HCT116 (cell line): ENCODE measurements around the gene LAPTM4A. TPM values are rescaled to one million over a fixed set of nuclear protein-coding genes. Genes with fewer than 3 reads are reported as not detected.

Experiments used
- ATAC-seq: fragments of 200-7000 bp; cut with Tn5 transposase; 2 replicates; pipeline ENCODE4 v1.9.1; 2020; ENCODE audit warnings: mild to moderate bottlenecking, moderate library complexity
- Bru-seq: library from RNA; stranded (reverse); fragments of 400-500 nt; gene quantifications from one replicate; lab custom pipeline; 2021; lab: Mats Ljungman, UMichigan
- BruChase-seq, 2 experiments: library from RNA; stranded (reverse); fragments of 400-500 nt; gene quantifications; one replicate each; lab custom pipeline; 2021; lab: Mats Ljungman, UMichigan
- BruUV-seq: library from RNA; stranded (reverse); fragments of 400-500 nt; replicated peaks from 2 replicates; lab custom pipeline; 2021; lab: Mats Ljungman, UMichigan
- CTCF ChIA-PET: fragments of 300-600 bp; sonication (Branson Sonifier 250); formaldehyde crosslinking; loops from one replicate; lab custom pipeline; 2021; ENCODE audit warnings: antibody characterized with exemption; lab: Charles Lee
- POLR2A ChIA-PET: fragments of 300-600, 350-600 bp; sonication (Branson Sonifier 250); formaldehyde crosslinking; loops from one replicate; lab custom pipeline; 2021; ENCODE audit warnings: antibody characterized with exemption; lab: Charles Lee
- RAD21 ChIA-PET, 2 experiments: fragments of 300-600 bp; sonication (Branson Sonifier 250); formaldehyde crosslinking; loops; one replicate each; lab custom pipeline; 2023; ENCODE audit warnings: low total read pairs in 2 of 2; ENCODE audit not compliant: uncharacterized antibody in 2 of 2, unreplicated experiment in 2 of 2, low non-redundant PET in 1 of 2; lab: Charles Lee
- DNase-seq: peaks from one replicate; pipeline ENCODE4 v3.0.0-alpha.2; 2010; ENCODE audit warnings: low read depth, low spot score
- H2AFZ ChIP-seq: fragments of 200-600 bp; shearing (Covaris generic), sonication (generic); 2 replicates; pipeline ENCODE4 v1.6.1; 2017; ENCODE audit warnings: low read depth, mixed run types, mixed read lengths, antibody characterized with exemption, low read length; ENCODE audit not compliant: poor library complexity, severe bottlenecking
- H3K27ac ChIP-seq: 2 replicates; pipeline ENCODE4 v1.5.1; 2012; ENCODE audit warnings: low read depth, low read length
- H3K27me3 ChIP-seq: fragments of 200-600 bp; sonication (generic); 2 replicates; pipeline ENCODE4 v1.6.1; 2016; ENCODE audit warnings: mixed run types, low read length, mixed read lengths; ENCODE audit not compliant: insufficient read depth
- H3K36me3 ChIP-seq, 2 experiments: fragments of 200-500 bp in 1 of 2; fragments of 200-600 bp in 1 of 2; sonication (Bioruptor generic) in 1 of 2; sonication (generic) in 1 of 2; 2 replicates each; pipeline versions ENCODE4 v1.5.1 to v1.6.1; 2014 to 2016; ENCODE audit warnings: low read length in 2 of 2, inconsistent platforms in 1 of 2, mixed read lengths in 1 of 2, mixed run types in 1 of 2; ENCODE audit not compliant: insufficient read depth in 2 of 2, control insufficient read depth in 1 of 2
- H3K4me1 ChIP-seq, 2 experiments: fragments of 200-600 bp in 1 of 2; sonication (generic) in 1 of 2; 2 replicates each; pipeline versions ENCODE4 v1.5.1 to v1.6.1; 2012 to 2017; ENCODE audit warnings: low read length in 2 of 2, inconsistent platforms in 1 of 2, mild to moderate bottlenecking in 1 of 2, mixed read lengths in 1 of 2, mixed run types in 1 of 2, moderate library complexity in 1 of 2; ENCODE audit not compliant: insufficient read depth in 2 of 2, control insufficient read depth in 1 of 2
- H3K4me2 ChIP-seq: fragments of 200-600 bp; sonication (generic); 2 replicates; pipeline ENCODE4 v1.6.1; 2017; ENCODE audit warnings: mixed run types, low read length, mixed read lengths
- H3K4me3 ChIP-seq, 2 experiments: fragments of 200-600 bp in 1 of 2; sonication (generic) in 1 of 2; replicated peaks in 1 of 2; 2 replicates each; pipeline ENCODE4 v1.5.1; 2011 to 2016; ENCODE audit warnings: low read length in 2 of 2, control low read depth in 1 of 2, low read depth in 1 of 2, mild to moderate bottlenecking in 1 of 2, mixed read lengths in 1 of 2, mixed run types in 1 of 2
- H3K79me2 ChIP-seq: fragments of 200-600 bp; sonication (generic); 2 replicates; pipeline ENCODE4 v1.6.1; 2017; ENCODE audit warnings: mild to moderate bottlenecking, mixed run types, low read length, moderate library complexity, mixed read lengths; ENCODE audit not compliant: insufficient read depth
- H3K9ac ChIP-seq: fragments of 200-600 bp; sonication (generic); 2 replicates; pipeline ENCODE4 v1.6.1; 2016; ENCODE audit warnings: low read length, mixed read lengths
- H3K9me2 ChIP-seq: fragments of 200-600 bp; sonication (generic), shearing (Covaris generic); 2 replicates; pipeline ENCODE4 v1.6.1; 2017; ENCODE audit warnings: mixed run types, mild to moderate bottlenecking, moderate library complexity; ENCODE audit not compliant: insufficient read depth
- H3K9me3 ChIP-seq, 2 experiments: fragments of 200-500 bp in 1 of 2; fragments of 200-600 bp in 1 of 2; sonication (Bioruptor generic) in 1 of 2; sonication (generic) in 1 of 2; 2 replicates each; pipeline ENCODE4 v1.6.1; 2014 to 2017; ENCODE audit warnings: low read length in 2 of 2, mixed read lengths in 2 of 2, inconsistent platforms in 1 of 2, low read depth in 1 of 2, mild to moderate bottlenecking in 1 of 2, mixed run types in 1 of 2, moderate library complexity in 1 of 2; ENCODE audit not compliant: control insufficient read depth in 1 of 2, insufficient read depth in 1 of 2
- H4K20me1 ChIP-seq: fragments of 200-600 bp; sonication (generic), shearing (Covaris generic); 2 replicates; pipeline ENCODE4 v1.6.1; 2017; ENCODE audit warnings: mixed run types, mild to moderate bottlenecking, moderate library complexity; ENCODE audit not compliant: insufficient read depth
- CBX3 ChIP-seq: IDR thresholded peaks from 2 replicates; pipeline ENCODE4 v1.6.1; 2012; ENCODE audit warnings: low read depth
- CEBPB ChIP-seq: IDR thresholded peaks from 2 replicates; pipeline ENCODE4 v1.6.1; 2012; ENCODE audit warnings: low read depth
- EGR1 ChIP-seq: IDR thresholded peaks from 2 replicates; pipeline ENCODE4 v1.6.1; 2012; ENCODE audit warnings: low read depth
- POLR2A ChIP-seq: IDR thresholded peaks from 2 replicates; pipeline ENCODE4 v1.7.0; 2011; ENCODE audit warnings: borderline replicate concordance; ENCODE audit not compliant: insufficient read depth, insufficient read length; ENCODE audit errors: extremely low read depth
- POLR2AphosphoS5 ChIP-seq: IDR thresholded peaks from 2 replicates; pipeline ENCODE4 v1.6.1; 2011; ENCODE audit warnings: mild to moderate bottlenecking, low read depth, low read length, moderate library complexity
- RAD21 ChIP-seq: IDR thresholded peaks from 2 replicates; pipeline ENCODE4 v1.6.1; 2012; ENCODE audit warnings: low read depth, mild to moderate bottlenecking
- SIN3A ChIP-seq: IDR thresholded peaks from 2 replicates; pipeline ENCODE4 v1.6.1; 2012; ENCODE audit warnings: low read depth
- SP1 ChIP-seq: IDR thresholded peaks from 2 replicates; pipeline ENCODE4 v1.6.1; 2012; ENCODE audit warnings: low read depth
- SRF ChIP-seq: IDR thresholded peaks from 2 replicates; pipeline ENCODE4 v1.6.1; 2012; ENCODE audit warnings: low read depth
- YY1 ChIP-seq: IDR thresholded peaks from 2 replicates; pipeline ENCODE4 v1.6.1; 2011; ENCODE audit warnings: low read length, low read depth, moderate library complexity, mild to moderate bottlenecking; ENCODE audit not compliant: insufficient replicate concordance; ENCODE audit errors: extremely low read depth
- ZFX ChIP-seq: fragments of 450-650 bp; IDR thresholded peaks from 2 replicates; pipeline ENCODE4 v1.6.1; 2017
- ZNF274 ChIP-seq: fragments of 200-500 bp; sonication (Bioruptor generic); IDR thresholded peaks from 2 replicates; pipeline ENCODE4 v1.6.1; 2014; ENCODE audit warnings: mild to moderate bottlenecking, low read depth, low read length, inconsistent platforms
- intact Hi-C: fragments of 100-400 bp; cut with micrococcal nuclease; formaldehyde crosslinking; loops from 2 replicates; pipeline ENCODE4 v1.10.0; 2022
- long read RNA-seq: library from polyadenylated mRNA; unstranded; transcript quantifications from one replicate; pipeline ENCODE4 v2.0.0, GENCODE V29; 2021; ENCODE audit not compliant: unreplicated experiment
- polyA plus RNA-seq: library from polyadenylated mRNA; unstranded; fragments of >200 nt; gene quantifications from 2 replicates; pipeline ENCODE4 v1.2.1, GENCODE V29; 2012; ENCODE audit warnings: missing spikeins
- total RNA-seq: library from RNA; stranded (reverse); gene quantifications from one replicate; pipeline ENCODE4 v1.2.1, GENCODE V29; 2021; ENCODE audit not compliant: unreplicated experiment
- TF ChIP-seq, protein P1 (sequence below): IDR thresholded peaks from 2 replicates; pipeline ENCODE4 v1.6.1; 2012
- TF ChIP-seq, protein P2 (sequence below): IDR thresholded peaks from 2 replicates; pipeline ENCODE4 v1.6.1; 2012

LAPTM4A gene
- total RNA-seq (84.5 TPM), Bru-seq, nascent RNA (percentile 86 among the genes with signal in this experiment), BruChase-seq, experiment 1, labeled RNA remaining after a 6-hour chase (percentile 93 among the genes with signal in this experiment), BruChase-seq, experiment 2, labeled RNA remaining after a 2-hour chase (percentile 83 among the genes with signal in this experiment)
- 66.1 and 72.5 TPM in 2 replicates for polyA plus RNA-seq
- long read RNA-seq, transcript LAPTM4A-201 (7 exons, 1,765 nt) = major isoform, 140 of 211 reads
- long read RNA-seq, partial matches to known transcripts = 1 of 211 reads
- long read RNA-seq, other reads (novel, unspliced or antisense) = 69 of 211 reads

DNA sequence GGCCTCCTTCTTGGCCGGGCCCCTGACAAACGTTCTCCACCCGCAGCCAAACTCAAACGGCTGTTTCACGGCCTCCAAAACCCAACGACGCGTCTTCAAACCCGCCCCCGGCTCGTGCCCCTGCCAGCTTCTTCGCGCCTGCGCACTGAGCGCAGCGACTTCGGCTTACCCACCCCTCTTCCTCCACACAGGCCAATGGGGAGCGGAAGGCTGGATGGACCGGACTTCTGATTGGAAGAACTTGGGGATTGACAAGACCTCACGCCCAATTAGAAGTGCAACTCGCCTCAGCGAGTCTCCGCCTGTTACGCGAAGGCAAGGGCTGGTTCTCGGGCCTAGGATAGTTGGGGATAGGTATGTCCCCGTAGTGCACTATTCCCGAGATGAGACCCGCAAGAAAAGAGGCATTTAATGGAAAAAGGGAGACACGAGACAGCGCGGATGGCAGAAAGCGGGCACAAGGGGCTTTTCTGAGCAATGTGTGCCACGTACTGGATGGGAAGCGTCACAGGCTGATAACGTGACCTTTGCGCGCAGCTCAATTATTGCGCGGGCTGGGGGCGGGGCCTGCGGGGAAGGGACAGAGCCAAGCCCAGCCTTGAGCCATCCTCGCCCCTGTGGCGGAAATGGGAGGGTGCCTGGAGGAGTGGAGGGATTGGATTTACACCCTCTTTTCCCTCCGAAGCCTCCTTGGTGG, at the start of gene LAPTM4A:
TSS of gene LAPTM4A (minus strand) at position 97 of the 697 bp plus-strand sequence. CDS start 108 bp downstream, outside the sequence.
- Histone ChIP-seq H3K4me3 (peak within 1 kb of the TSS; percentile 82 to 85), H3K36me3 (no peaks in the 10 kb centered on the region), H3K79me2 (peaks cover 44% of the 10 kb centered on the region), H3K9ac (peak within 1 kb of the TSS; percentile 85), H3K27ac (peak within 1 kb of the TSS; percentile 81), H3K9me2 (no peaks in the 10 kb centered on the region), H3K27me3 (no peaks in the 10 kb centered on the region), H2AFZ (peak within 1 kb of the TSS; percentile 93), H3K9me3 (no peaks in the 10 kb centered on the region), H4K20me1 (no peaks in the 10 kb centered on the region), H3K4me1 (peaks cover 8 to 22% of the 10 kb centered on the region in 2 experiments), H3K4me2 (peak within 1 kb of the TSS; percentile 83)
- ATAC-seq (peak; percentile 96), DNase-seq (peak; percentile 100)
- ChIA-PET RAD21 (no interaction called here), CTCF (interaction anchor here (0.6 to 1.5 kb wide), 2 partner anchors 36 to 610 kb away, joined by 3 to 16 read pairs; no protein-coding TSS in a partner anchor), POLR2A (interaction anchor here (1.0 to 1.9 kb wide), 5 partner anchors 10 to 42 kb away, joined by 4 to 7 read pairs (median 5); no protein-coding TSS in a partner anchor)
- intact Hi-C loops = loop anchor here (2.0 kb wide), 1 partner anchor 299 kb away; the partner anchor contains the start of gene PUM2
- TF ChIP-seq RAD21 (no peak), POLR2A (peak; percentile 59), ZFX (peak; percentile 93), EGR1 (peak; percentile 74), YY1 (peak; percentile 43), SP1 (peak; percentile 97), CEBPB (peak; percentile 42; the same call in 1 of the 2 replicates), CBX3 (0 out of 2 replicates have a peak, but pooled peaks have one; percentile 43), POLR2AphosphoS5 (peak; percentile 72), SRF (peak; percentile 53; the same call in 1 of the 2 replicates), SIN3A (peak; percentile 75; the same call in 1 of the 2 replicates), ZNF274 (no peak)
- TF ChIP-seq, protein P1, sequence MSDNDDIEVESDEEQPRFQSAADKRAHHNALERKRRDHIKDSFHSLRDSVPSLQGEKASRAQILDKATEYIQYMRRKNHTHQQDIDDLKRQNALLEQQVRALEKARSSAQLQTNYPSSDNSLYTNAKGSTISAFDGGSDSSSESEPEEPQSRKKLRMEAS = peak; percentile 89
- TF ChIP-seq, protein P2, sequence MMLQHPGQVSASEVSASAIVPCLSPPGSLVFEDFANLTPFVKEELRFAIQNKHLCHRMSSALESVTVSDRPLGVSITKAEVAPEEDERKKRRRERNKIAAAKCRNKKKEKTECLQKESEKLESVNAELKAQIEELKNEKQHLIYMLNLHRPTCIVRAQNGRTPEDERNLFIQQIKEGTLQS = no peak
- no TSS peak for BruUV-seq
